Skin epidermis (tissue), 12 donors: ENCODE data around the gene MBOAT7.
A peak's percentile ranks its signal among the peaks of the same experiment; 100 is the strongest.
"Not testable (repeated sequence)": the region's sequence is repeated elsewhere in the genome, so short reads cannot be mapped to it uniquely, and the experiment has no call there.

ENCODE experiments used
- H3K27ac ChIP-seq, 21 experiments: fragments of 200-600 bp; sonication (generic) in 11 of 21; one replicate each; pipeline ENCODE4 v1.5.0; 2020; ENCODE audit warnings: mild to moderate bottlenecking in 3 of 21, inconsistent platforms in 2 of 21, moderate library complexity in 2 of 21
- H3K4me3 ChIP-seq, 7 experiments: fragments of 200-600 bp; sonication (generic) in 2 of 7; one replicate each; pipeline ENCODE4 v1.5.0; 2020; ENCODE audit warnings: inconsistent platforms in 2 of 7, mild to moderate bottlenecking in 2 of 7, moderate library complexity in 1 of 7

Gene MBOAT7

GRCh38 chr19:54189145-54189734 is at the start of gene MBOAT7:
TSS of gene MBOAT7 (minus strand) at chr19:54189580. CDS start at chr19:54188508, 1,072 bp downstream.
- Histone ChIP-seq H3K27ac (peak within 1 kb of the TSS; percentile 76 to 100 (median 96)), H3K4me3 (peak within 1 kb of the TSS; percentile 45 to 97 (median 85))

GRCh38 chr19:54233941-54234340 is 44.6 kb upstream of the MBOAT7 start:
- no peak overlapping the region for H3K27ac ChIP-seq
- H3K4me3 ChIP-seq: no peak overlapping the region

DNA sequence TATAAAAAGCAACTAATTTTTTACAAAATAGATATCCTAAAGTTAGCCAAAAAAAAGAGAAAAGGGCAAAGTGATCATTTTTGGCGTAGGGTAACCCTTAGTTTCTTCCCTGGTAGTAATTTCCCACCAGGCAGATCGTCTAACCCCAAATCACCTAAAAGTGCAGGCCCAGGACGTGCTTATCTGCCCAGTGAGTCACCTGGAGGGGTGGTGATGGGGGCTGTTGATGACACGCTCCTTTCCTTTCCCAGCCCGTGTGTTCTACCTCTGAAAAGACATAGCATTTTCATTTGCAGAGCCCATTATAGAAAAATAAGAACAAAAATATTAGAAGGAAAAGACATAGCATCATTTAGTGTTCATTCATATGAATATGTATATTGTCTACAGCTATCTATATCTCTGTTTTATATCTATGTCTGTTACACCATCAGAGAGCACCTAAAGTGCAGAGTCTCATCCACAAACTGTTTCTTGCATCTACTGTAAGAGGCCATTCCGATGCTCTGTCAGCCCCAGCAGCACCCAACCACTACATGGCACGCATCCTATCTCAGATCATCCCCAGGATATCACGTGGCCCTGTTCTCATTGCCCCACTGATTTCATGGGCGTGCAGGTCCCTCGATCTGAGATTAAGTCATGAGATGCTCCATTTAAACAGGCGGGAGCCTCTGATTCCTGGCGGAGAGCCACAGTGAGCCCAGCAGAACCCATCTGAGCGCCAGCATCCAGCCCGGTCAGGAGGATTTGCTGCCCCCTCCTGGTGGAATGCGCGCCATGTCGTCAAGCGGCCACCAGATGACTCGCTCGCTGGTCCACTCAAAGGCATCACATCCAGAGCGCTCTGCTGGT is 41.9 kb upstream of the MBOAT7 start:
- no peak overlapping the region for H3K4me3 ChIP-seq
- no peak overlapping the region for H3K27ac ChIP-seq

DNA sequence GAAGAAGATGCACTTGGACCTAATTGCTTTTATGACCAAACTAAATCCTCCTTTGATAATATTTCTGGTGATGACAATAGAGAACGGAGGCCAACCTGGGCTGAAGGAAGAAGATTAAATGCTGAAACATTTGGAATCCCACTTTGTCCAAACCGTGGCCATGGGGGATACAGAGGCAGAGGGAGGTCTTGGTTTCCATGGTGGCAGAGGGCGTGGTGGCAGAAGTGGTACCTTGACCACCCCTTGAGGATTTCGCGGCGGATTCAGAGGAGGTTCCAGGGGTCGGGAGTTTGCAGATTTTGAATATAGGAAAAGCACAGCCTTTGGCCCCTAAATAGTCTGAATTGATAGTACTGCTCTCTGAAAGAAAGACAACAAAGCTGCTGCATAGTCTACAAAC is 40.7 kb upstream of the MBOAT7 start:
- no peak overlapping the region for H3K27ac ChIP-seq

GRCh38 chr19:54229146-54229545 is 39.8 kb upstream of the MBOAT7 start:
- H3K27ac ChIP-seq: no peak overlapping the region

More for the DNA sequence above, 40.7 kb upstream of the MBOAT7 start:
- H3K4me3 ChIP-seq: no peak overlapping the region

DNA sequence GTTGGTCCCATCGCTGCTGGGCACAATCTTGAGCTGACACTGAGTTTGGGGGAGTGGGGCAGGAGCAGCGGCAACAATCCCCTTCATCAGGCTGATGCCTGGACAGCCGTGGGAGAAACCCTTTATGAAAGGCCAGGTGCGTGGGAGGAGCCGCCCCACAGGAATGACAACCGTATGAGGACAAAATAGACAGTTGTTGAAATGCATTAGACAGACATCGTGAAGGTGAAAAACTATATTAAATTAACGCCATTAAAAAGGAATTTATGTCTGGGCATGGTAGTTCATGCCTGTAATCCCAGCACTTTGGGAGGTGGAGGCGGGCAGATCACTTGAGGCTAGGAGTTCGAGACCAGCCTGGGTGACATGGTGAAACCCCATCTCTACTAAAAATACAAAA is 35.2 kb upstream of the MBOAT7 start:
- H3K4me3 ChIP-seq, H3K27ac ChIP-seq: not testable (repeated sequence)

More at GRCh38 chr19:54229146-54229545, 39.8 kb upstream of the MBOAT7 start:
- H3K4me3 ChIP-seq: no peak overlapping the region

- peak overlapping the region in 1 of 21 experiments; percentile 8 for H3K27ac ChIP-seq
- H3K4me3 ChIP-seq: not testable (repeated sequence)
Measured at GRCh38 chr19:54223937-54224281, 34.5 kb upstream of the MBOAT7 start.

GRCh38 chr19:54223277-54223936 is 34.0 kb upstream of the MBOAT7 start:
- Histone ChIP-seq H3K27ac (peak overlapping the region in 5 of 21 experiments; percentile 1 to 77 (median 24)), H3K4me3 (peak overlapping the region in 1 of 7 experiments; percentile 15)

- Histone ChIP-seq H3K27ac (peak within 1 kb of the TSS in 9 of 21 experiments; percentile 1 to 77 (median 43)), H3K4me3 (peak within 1 kb of the TSS in 2 of 7 experiments; percentile 5 to 15)
Measured at GRCh38 chr19:54222474-54223276, 33.3 kb upstream of the MBOAT7 start, which contains the start of gene LILRB3. TSS of gene LILRB3 (minus strand) at chr19:54223007. CDS start at chr19:54222976, 31 bp downstream.

DNA sequence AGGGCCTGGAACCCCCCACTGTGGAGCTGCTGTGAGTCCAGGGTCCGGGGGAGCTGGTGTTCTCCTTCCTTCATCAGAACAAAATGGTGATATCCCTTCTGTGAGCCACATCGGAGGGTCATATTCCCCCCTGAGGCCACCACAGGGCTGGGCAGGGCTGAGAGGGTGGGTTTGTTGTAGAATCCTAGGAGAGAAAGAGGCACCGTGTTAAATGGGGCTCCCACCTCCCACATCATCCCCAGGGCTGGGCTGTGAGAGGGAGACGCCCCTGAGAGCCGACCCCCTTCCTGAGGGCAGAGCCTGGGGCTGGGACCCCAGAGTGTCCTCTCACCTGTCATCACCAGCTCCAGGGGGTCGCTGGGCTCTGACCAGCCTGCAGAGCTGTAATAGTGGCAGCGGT is 32.6 kb upstream of the MBOAT7 start:
- H3K4me3 ChIP-seq: not testable (repeated sequence)
- peak overlapping the region in 1 of 21 experiments; percentile 77 for H3K27ac ChIP-seq

GRCh38 chr19:54219702-54220101 is 30.3 kb upstream of the MBOAT7 start:
- H3K27ac ChIP-seq, H3K4me3 ChIP-seq: not testable (repeated sequence)

DNA sequence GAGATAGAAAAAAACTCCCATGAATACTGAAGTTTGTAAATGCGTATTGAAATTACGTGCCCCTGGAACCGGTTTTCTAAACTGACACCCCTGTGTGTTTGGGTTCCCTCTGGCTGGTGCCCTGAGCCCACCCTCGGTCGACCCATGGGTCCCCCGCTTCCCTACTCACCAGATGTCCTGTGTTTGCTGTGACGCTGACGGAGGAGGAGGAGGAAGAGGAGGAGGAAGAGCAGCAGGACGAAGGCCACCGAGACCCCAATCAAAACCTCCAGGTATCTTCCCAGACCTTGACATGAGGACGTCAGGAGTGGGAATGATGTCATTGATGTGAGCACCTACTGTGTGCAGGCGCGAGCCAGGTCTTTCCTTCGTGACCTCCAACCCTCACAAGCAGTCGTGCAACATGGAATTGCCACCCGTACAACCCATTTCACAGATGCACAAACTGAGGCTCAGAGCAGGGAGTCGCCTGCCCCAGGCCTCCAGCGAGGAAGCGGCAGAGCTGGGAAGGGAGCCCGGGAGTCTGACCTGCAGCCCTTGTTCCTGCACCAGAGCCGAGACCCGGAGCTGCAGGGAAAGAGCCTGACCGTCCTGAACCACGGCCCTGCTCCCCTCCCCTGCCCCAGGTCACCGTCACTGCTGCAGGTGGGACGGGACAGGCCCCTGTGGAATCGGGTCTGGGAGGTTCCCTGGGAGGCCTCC is 29.7 kb upstream of the MBOAT7 start:
- no peak overlapping the region for H3K4me3 ChIP-seq
- H3K27ac ChIP-seq: no peak overlapping the region

DNA sequence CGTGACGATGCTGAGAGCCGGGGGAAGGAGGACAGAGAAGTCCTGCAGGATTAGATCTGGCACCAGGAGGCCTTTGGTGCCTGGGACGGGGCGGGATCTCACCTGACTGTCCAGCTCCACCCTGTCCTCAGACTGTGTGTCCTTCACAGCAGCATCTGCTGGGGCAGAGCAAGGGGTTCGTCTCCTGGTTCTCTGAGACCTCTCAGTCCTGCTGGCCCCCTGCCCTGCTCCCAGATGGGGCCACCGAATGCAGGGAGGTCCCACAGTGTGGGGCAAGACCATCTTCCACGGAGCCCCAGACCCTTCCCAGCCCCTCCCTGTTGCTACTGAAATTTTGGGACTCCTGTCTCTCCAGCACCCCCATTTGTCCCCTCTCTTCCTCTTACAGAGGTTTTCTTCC is 28.9 kb upstream of the MBOAT7 start:
- Histone ChIP-seq H3K27ac (no peak overlapping the region), H3K4me3 (no peak overlapping the region)

DNA sequence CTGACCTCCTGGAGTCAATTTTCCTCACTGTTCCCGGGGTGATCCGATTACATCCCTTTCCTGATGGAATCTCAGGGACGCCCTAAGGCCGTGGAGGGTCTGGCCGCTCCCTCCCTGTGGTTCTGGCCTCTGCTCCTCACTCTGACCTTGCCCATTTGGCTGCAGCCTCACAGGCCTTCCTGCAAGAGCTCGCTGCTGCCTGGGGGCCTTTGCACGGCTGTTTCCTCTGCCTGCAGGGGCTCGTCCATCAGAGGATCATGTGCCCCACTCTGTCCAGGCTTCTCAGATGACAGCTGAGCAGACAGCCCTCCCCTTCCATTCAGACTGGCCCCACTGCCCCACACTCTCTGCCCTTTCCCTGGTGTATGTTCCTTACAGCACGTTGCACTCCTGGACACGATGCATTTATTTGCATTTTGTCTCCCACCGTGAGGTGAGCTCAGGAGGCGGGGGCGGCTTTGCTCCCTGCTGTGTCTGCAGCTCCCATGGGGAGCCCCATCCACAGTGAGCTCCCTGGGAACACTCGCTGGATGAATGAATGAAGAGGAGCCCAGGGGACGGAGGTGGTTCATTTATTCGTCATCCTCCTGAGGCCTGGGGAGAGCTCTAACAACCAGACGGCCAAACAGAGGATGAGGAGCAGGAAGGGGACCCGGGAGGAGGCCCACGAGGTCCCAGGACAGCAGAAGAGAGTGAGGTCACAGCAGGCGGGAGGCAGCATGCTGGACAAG is 28.3 kb upstream of the MBOAT7 start:
- H3K27ac ChIP-seq: not testable (repeated sequence)

GRCh38 chr19:54216869-54217268 is 27.5 kb upstream of the MBOAT7 start:
- no peak overlapping the region for H3K27ac ChIP-seq

More for the DNA sequence above, 28.3 kb upstream of the MBOAT7 start:
- H3K4me3 ChIP-seq: not testable (repeated sequence)

DNA sequence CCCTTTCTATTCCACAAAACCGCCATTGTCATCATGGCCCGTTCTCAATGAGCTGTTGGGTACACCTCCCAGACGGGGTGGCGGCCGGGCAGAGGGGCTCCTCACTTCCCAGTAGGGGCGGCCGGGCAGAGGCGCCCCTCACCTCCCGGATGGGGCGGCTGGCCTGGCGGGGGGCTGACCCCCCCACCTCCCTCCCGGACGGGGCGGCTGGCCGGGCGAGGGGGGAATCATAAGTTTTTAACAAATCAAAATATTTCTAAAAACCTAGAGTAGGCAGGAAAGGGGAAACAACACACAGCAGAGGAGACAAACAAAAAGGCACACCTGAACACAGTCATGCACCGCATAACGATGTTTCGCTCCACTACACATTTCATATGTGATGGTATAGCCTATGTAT is 25.4 kb upstream of the MBOAT7 start:
- not testable (repeated sequence) for H3K27ac ChIP-seq, H3K4me3 ChIP-seq

More at GRCh38 chr19:54216869-54217268, 27.5 kb upstream of the MBOAT7 start:
- H3K4me3 ChIP-seq: no peak overlapping the region

DNA sequence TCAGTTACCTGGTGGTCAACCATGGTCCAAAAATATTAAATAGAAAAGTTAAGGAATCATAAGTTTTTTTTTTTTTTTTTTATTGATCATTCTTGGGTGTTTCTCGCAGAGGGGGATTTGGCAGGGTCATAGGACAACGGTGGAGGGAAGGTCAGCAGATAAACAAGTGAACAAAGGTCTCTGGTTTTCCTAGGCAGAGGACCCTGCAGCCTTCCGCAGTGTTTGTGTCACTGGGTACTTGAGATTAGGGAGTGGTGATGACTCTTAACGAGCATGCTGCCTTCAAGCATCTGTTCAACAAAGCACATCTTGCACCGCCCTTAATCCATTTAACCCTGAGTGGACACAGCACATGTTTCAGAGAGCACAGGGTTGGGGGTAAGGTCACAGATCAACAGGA is 24.8 kb upstream of the MBOAT7 start:
- H3K27ac ChIP-seq, H3K4me3 ChIP-seq: not testable (repeated sequence)

GRCh38 chr19:54211235-54211634 is 21.9 kb upstream of the MBOAT7 start:
- Histone ChIP-seq H3K27ac (peak overlapping the region in 1 of 21 experiments; percentile 29), H3K4me3 (no peak overlapping the region)
